Fibroblast of peridontal ligament (primary cell): ENCODE measurements around the gene PACRG.
A peak's percentile ranks its signal among the peaks of the same experiment; 100 is the strongest.
"Not testable (repeated sequence)": the region's sequence is repeated elsewhere in the genome, so short reads cannot be mapped to it uniquely, and the experiment has no call there.

Experiments used
- DNase-seq: peaks from one replicate; pipeline ENCODE4 v3.0.0-alpha.2; 2010; ENCODE audit errors: extremely low read depth

PACRG gene

GRCh38 chr6:162727322-162728182, at the start of gene PACRG, which contains the start of gene PRKN:
Gene PACRG (plus strand): TSS chr6:162727974.
Gene PRKN (minus strand): TSS chr6:162727766.
- DNase-seq: peak; percentile 88

GRCh38 chr6:162678896-162679295, 48.9 kb upstream of the PACRG start:
- not testable (repeated sequence) for DNase-seq

GRCh38 chr6:162679681-162680080, 48.1 kb upstream of the PACRG start:
- no peak for DNase-seq

- DNase-seq: no peak
Observed at GRCh38 chr6:162680367-162680766, 47.4 kb upstream of the PACRG start.

GRCh38 chr6:162680871-162681270, 46.9 kb upstream of the PACRG start:
- no peak for DNase-seq

- no peak for DNase-seq
Observed at GRCh38 chr6:162681447-162681846, 46.3 kb upstream of the PACRG start.

GRCh38 chr6:162683135-162683534, 44.6 kb upstream of the PACRG start:
- DNase-seq: no peak

- DNase-seq: no peak
Observed at GRCh38 chr6:162684052-162684451, 43.7 kb upstream of the PACRG start.

GRCh38 chr6:162684961-162685360, 42.8 kb upstream of the PACRG start:
- DNase-seq: no peak

GRCh38 chr6:162685586-162685985, 42.2 kb upstream of the PACRG start:
- DNase-seq: no peak

- DNase-seq: no peak
Observed at GRCh38 chr6:162688751-162689345, 38.9 kb upstream of the PACRG start.

GRCh38 chr6:162690158-162690557, 37.6 kb upstream of the PACRG start:
- no peak for DNase-seq

GRCh38 chr6:162697872-162698403, 29.8 kb upstream of the PACRG start:
- no peak for DNase-seq

GRCh38 chr6:162698440-162698839, 29.3 kb upstream of the PACRG start:
- DNase-seq: no peak

GRCh38 chr6:162699961-162700360, 27.8 kb upstream of the PACRG start:
- no peak for DNase-seq

- no peak for DNase-seq
Observed at GRCh38 chr6:162700966-162701365, 26.8 kb upstream of the PACRG start.

GRCh38 chr6:162701551-162701950, 26.2 kb upstream of the PACRG start:
- DNase-seq: no peak

- DNase-seq: no peak
Observed at GRCh38 chr6:162702446-162702845, 25.3 kb upstream of the PACRG start.

GRCh38 chr6:162704001-162704400, 23.8 kb upstream of the PACRG start:
- DNase-seq: no peak

GRCh38 chr6:162705736-162706135, 22.0 kb upstream of the PACRG start:
- DNase-seq: no peak

- no peak for DNase-seq
Observed at GRCh38 chr6:162706232-162706631, 21.5 kb upstream of the PACRG start.

GRCh38 chr6:162708971-162709370, 18.8 kb upstream of the PACRG start:
- DNase-seq: no peak

- DNase-seq: no peak
Observed at GRCh38 chr6:162709431-162709830, 18.3 kb upstream of the PACRG start.
